Measurements from ENCODE around the gene PRKAG2. TPM values are rescaled to one million over a fixed set of nuclear protein-coding genes. Genes with fewer than 3 reads are reported as not detected.

The PRKAG2 gene
- polyA plus RNA-seq, 1 of the 3 experiments (the other 2 are of a cell fraction): 51.6 TPM

GRCh38 chr7:151686016-151686766, 190.7 kb downstream of the PRKAG2 start:
- Histone ChIP-seq H3K4me1 (ENCODE audit: control insufficient read depth in 1 of 2, insufficient read depth in 2 of 2, low read depth in 1 of 2, low read length in 1 of 2) (peaks cover 3 to 37% of the 10 kb centered on the region in 2 experiments; a peak in 3 of 4 replicates), H3K9me2 (no peaks in the 10 kb centered on the region), H3K9me3 (no peaks in the 10 kb centered on the region), H3K79me2 (ENCODE audit: insufficient read depth) (no peaks in the 10 kb centered on the region), H3K9ac (no peak overlapping the region), H3K4me2 (no peak overlapping the region), H4K20me1 (ENCODE audit: insufficient read depth) (no peaks in the 10 kb centered on the region), H2AFZ (ENCODE audit: low read depth) (peak overlapping the region; percentile 50; the same call in 1 of the 2 replicates), H3K4me3 (ENCODE audit: low read depth in 2 of 2, low read length in 1 of 2) (no peak overlapping the region), H3K36me3 (replicated peaks in 1 of 2; ENCODE audit: control insufficient read depth in 1 of 2, insufficient read depth in 2 of 2, low read length in 1 of 2) (no peaks in the 10 kb centered on the region), H3K27ac (ENCODE audit: low read depth in 2 of 2, low read length in 1 of 2) (peak overlapping the region; percentile 11 to 83; a peak in 3 of 4 replicates), H3K27me3 (ENCODE audit: insufficient read depth) (no peaks in the 10 kb centered on the region), H3F3A (replicated peaks; ENCODE audit: insufficient read depth) (peaks cover 16% of the 10 kb centered on the region)
- ChIA-PET POLR2A (interaction anchor here (0.9 kb wide), 1 partner anchor 9 kb away, joined by 3 read pairs; no protein-coding TSS in a partner anchor), CTCF (interaction anchor here (0.8 to 1.8 kb wide), 2 partner anchors 9 to 10 kb away, joined by 3 to 14 read pairs; no protein-coding TSS in a partner anchor)
- no peak for TF ChIP-seq PBX3 (IDR thresholded peaks at IDR 0.05)
- peak; percentile 12 for DNase-seq
- 93% methylated on average over 13 of the region's 13 CpGs for WGBS (ENCODE audit: low lambda C conversion rate)

GRCh38 chr7:151684408-151685175, 192.3 kb downstream of the PRKAG2 start:
- Histone ChIP-seq H3K79me2 (ENCODE audit: insufficient read depth) (no peaks in the 10 kb centered on the region), H3K9me3 (no peaks in the 10 kb centered on the region), H3K9me2 (no peaks in the 10 kb centered on the region), H3K36me3 (replicated peaks in 1 of 2; ENCODE audit: control insufficient read depth in 1 of 2, insufficient read depth in 2 of 2, low read length in 1 of 2) (no peaks in the 10 kb centered on the region), H3K27me3 (ENCODE audit: insufficient read depth) (no peaks in the 10 kb centered on the region), H3K4me2 (no peak overlapping the region), H3K27ac (ENCODE audit: low read depth in 2 of 2, low read length in 1 of 2) (no peak overlapping the region), H3F3A (replicated peaks; ENCODE audit: insufficient read depth) (no peaks in the 10 kb centered on the region), H2AFZ (ENCODE audit: low read depth) (no peak overlapping the region), H3K4me3 (ENCODE audit: low read depth in 2 of 2, low read length in 1 of 2) (no peak overlapping the region), H3K4me1 (ENCODE audit: control insufficient read depth in 1 of 2, insufficient read depth in 2 of 2, low read depth in 1 of 2, low read length in 1 of 2) (peaks cover 3 to 28% of the 10 kb centered on the region in 2 experiments; a peak in 3 of 4 replicates), H4K20me1 (ENCODE audit: insufficient read depth) (no peaks in the 10 kb centered on the region), H3K9ac (no peak overlapping the region)
- DNase-seq: no peak
- CTCF ChIA-PET: interaction anchor here (1.0 to 1.8 kb wide), 4 partner anchors 12 to 74 kb away, joined by 3 to 14 read pairs (median 6); no protein-coding TSS in a partner anchor
- POLR2A ChIA-PET: no interaction called here
- TF ChIP-seq FOSL2 (IDR thresholded peaks at IDR 0.05; ENCODE audit: borderline replicate concordance, low read depth): no peak
- no peak for TF ChIP-seq NFIC (IDR thresholded peaks at IDR 0.05; ENCODE audit: borderline replicate concordance)
- TF ChIP-seq SIN3A (IDR thresholded peaks at IDR 0.05; ENCODE audit: borderline replicate concordance, low read depth, low read length): no peak
- no peak for TF ChIP-seq GATA2 (CRISPR knock-in tag; IDR thresholded peaks at IDR 0.05)
- no peak for TF ChIP-seq MXI1 (IDR thresholded peaks at IDR 0.05; ENCODE audit: low read depth, low read length)
- no peak for TF ChIP-seq FOXJ3 (CRISPR knock-in tag; IDR thresholded peaks at IDR 0.05)
- TF ChIP-seq TAF1 (IDR thresholded peaks at IDR 0.05; ENCODE audit: borderline replicate concordance, low read depth, low read length): no peak
- WGBS (ENCODE audit: low lambda C conversion rate): 95% methylated on average over 11 of the region's 13 CpGs
